Activated naive CD4-positive, alpha-beta T cell (primary cell): ENCODE measurements around the gene ZNF493.
A peak's percentile ranks its signal among the peaks of the same experiment; 100 is the strongest.

ENCODE experiments used
- DNase-seq, 4 experiments: peaks; one replicate each; lab custom pipeline; 2025; lab: John Stamatoyannopoulos, UW

Gene ZNF493

GRCh38 chr19:21463449-21464105 is 66.6 kb downstream of the ZNF493 start:
- DNase-seq: no peak

GRCh38 chr19:21466627-21467026 is 69.7 kb downstream of the ZNF493 start:
- DNase-seq: no peak

DNA sequence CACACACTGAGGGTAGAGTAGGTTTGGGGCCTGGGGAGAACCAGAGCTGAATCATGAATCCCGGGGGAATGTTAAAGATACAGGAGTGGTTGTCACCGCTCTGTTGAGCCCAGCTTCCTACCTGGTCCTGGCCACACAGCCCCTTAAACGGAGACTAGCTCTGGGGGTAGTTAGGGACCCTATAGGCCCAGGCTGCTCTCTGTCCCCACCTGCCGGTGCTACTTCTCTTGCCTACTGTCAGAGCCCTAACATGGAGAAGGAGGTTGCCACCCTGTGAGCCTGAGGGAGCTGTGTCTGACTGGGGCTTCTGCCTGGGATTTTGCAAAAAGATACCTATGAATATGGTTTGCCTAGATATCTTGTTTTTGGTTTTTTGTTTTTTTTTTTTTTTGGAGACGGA is 71.9 kb downstream of the ZNF493 start:
- DNase-seq: no peak

GRCh38 chr19:21472507-21472906 is 75.6 kb downstream of the ZNF493 start:
- no peak for DNase-seq

GRCh38 chr19:21474671-21475181 is 77.8 kb downstream of the ZNF493 start:
- peak; percentile 32 to 50 (median 38) for DNase-seq
